ENCODE data around the gene KLHL20.
A peak's percentile ranks its signal among the peaks of the same experiment; 100 is the strongest.
"Not testable (repeated sequence)": the region's sequence is repeated elsewhere in the genome, so short reads cannot be mapped to it uniquely, and the experiment has no call there.

The KLHL20 gene

DNA sequence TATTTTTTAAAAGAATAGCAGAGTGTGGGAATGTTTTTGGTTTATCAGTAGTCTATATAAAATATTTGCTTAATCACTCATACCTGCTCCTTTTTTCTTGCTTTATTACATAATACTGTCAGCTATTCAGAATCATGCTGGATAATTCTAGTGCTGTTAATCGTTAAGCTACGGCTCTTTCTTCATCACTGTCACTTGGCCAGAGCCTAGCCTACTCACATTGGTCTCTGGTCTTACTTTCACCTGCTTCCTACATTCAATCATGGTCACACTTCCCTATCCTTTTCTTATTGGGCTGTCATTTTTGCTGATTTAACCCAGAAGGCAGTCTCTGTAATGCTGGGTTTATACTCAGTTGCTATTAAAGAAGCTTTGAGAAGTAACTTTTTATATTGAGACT, 2.5 kb downstream of the KLHL20 start:
- H3K4me3 Mint-ChIP-seq: no peak overlapping the region
- ATAC-seq (no peak), DNase-seq (ENCODE audit: low spot score in 2 of 2) (no peak)
- peaks cover 23% of the 10 kb centered on the region for H3K4me1 Mint-ChIP-seq
- H3K36me3 Mint-ChIP-seq: peaks cover 28% of the 10 kb centered on the region
- H3K27ac Mint-ChIP-seq: no peak overlapping the region
- H3K9me3 Mint-ChIP-seq: no peaks in the 10 kb centered on the region

DNA sequence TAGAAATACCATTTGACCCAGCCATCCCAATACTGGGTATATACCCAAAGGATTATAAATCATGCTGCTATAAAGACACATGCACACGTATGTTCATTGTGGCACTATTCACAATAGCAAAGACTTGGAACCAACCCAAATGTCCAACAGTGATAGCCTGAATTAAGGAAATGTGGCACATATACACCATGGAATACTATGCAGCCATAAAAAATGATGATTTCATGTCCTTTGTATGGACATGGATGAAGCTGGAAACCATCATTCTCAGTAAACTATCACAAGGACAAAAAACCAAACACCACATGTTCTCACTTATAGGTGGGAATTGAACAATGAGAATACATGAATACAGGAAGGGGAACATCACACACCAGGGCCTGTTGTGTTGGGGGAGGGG, 16.6 kb downstream of the KLHL20 start:
- H3K36me3 Mint-ChIP-seq: peaks cover 37% of the 10 kb centered on the region
- H3K4me1 Mint-ChIP-seq; ATAC-seq; H3K4me3 Mint-ChIP-seq; H3K27ac Mint-ChIP-seq; H3K9me3 Mint-ChIP-seq; DNase-seq (ENCODE audit: low spot score in 2 of 2): not testable (repeated sequence)

DNA sequence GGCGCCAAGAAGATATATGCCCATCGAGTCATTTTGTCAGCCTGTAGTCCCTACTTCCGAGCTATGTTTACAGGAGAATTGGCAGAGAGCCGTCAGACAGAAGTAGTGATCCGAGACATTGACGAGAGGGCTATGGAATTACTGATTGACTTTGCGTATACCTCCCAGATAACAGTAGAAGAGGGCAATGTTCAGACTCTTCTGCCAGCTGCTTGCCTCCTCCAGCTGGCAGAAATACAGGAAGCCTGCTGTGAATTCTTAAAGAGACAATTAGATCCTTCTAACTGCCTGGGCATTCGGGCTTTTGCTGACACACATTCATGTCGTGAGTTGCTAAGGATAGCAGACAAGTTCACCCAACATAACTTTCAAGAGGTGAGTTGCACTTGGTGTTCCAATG, 19.1 kb downstream of the KLHL20 start:
- Mint-ChIP-seq H3K27ac (no peak overlapping the region), H3K4me3 (no peak overlapping the region), H3K36me3 (peaks cover 39% of the 10 kb centered on the region), H3K4me1 (peaks cover 22% of the 10 kb centered on the region), H3K9me3 (no peaks in the 10 kb centered on the region)
- no peak for ATAC-seq
- DNase-seq (ENCODE audit: low spot score in 2 of 2): no peak

DNA sequence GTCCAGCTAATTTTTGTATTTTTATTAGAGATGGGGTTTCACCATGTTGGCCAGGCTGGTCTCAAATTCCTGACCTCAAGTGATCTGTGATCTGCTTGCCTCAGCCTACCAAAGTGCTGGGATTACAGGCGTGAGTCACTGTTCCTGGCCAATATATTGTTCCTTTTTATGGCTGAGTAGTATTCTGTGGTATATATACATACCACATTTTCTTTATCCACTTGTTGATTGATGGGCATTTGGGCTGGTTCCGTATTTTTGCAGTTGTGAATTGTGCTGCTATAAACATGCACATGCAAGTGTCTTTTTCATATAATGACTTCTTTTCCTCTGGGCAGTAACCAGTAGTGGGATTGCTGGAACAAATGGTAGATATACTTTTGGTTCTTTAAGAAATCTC, 21.3 kb downstream of the KLHL20 start:
- peaks cover 29% of the 10 kb centered on the region for H3K4me1 Mint-ChIP-seq
- not testable (repeated sequence) for H3K9me3 Mint-ChIP-seq; H3K27ac Mint-ChIP-seq; DNase-seq (ENCODE audit: low spot score in 2 of 2); H3K4me3 Mint-ChIP-seq; ATAC-seq
- peaks cover 53% of the 10 kb centered on the region for H3K36me3 Mint-ChIP-seq

DNA sequence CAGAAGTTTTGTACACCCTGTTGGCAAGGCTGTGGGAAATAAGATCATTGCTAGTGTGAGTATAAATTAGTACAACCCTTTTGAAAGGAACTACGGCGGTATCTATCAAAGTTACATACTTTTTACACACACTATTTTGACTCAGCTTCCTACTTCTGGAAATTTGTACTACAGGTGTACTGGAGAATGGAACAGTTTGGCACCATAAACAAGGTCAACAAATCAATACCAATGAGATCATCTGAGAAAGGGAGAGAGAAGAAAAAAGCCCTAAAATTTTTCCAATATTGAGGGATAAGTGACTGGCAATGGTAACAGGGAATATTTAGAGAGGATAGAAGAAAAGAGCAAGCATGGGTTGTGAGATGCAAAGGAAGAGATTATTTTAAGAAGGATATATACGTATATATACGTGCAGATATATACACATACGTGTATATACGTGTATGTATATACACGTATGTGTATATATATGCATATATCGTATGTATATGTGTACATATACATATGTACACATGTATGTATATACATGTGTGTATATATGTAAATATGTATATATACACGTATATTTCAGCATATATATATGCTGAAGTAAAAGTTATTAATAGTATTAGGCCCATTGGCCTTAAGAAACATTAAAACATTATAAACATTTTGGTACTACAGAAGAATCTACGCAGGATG, 27.6 kb downstream of the KLHL20 start:
- ATAC-seq: no peak
- no peak overlapping the region for H3K4me3 Mint-ChIP-seq
- H3K4me1 Mint-ChIP-seq: peaks cover 28% of the 10 kb centered on the region
- no peaks in the 10 kb centered on the region for H3K9me3 Mint-ChIP-seq
- DNase-seq (ENCODE audit: low spot score in 2 of 2): no peak
- H3K36me3 Mint-ChIP-seq: peaks cover 48% of the 10 kb centered on the region
- no peak overlapping the region for H3K27ac Mint-ChIP-seq

DNA sequence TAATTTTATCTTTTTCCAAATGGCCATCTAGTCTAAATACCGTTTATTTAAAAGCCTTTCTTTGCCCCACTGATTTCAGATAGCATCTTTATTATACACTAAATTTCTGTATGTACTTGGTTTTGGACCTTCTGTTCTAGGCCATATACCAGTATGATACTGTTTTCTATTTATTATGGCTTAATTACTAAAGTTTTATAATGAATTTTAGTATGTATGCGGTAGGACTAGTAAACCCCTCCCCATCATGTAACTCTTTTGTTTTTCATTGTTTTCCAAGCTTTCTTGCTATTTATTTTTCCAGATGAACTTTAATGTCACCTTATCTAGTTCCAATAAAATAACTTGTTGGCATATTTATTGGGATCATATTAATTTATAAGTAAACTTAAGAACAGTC, 29.9 kb downstream of the KLHL20 start:
- H3K4me3 Mint-ChIP-seq: no peak overlapping the region
- DNase-seq (ENCODE audit: low spot score in 2 of 2) (no peak), ATAC-seq (no peak)
- H3K27ac Mint-ChIP-seq: no peak overlapping the region
- H3K36me3 Mint-ChIP-seq: peaks cover 46% of the 10 kb centered on the region
- no peaks in the 10 kb centered on the region for H3K9me3 Mint-ChIP-seq
- H3K4me1 Mint-ChIP-seq: peaks cover 5% of the 10 kb centered on the region

DNA sequence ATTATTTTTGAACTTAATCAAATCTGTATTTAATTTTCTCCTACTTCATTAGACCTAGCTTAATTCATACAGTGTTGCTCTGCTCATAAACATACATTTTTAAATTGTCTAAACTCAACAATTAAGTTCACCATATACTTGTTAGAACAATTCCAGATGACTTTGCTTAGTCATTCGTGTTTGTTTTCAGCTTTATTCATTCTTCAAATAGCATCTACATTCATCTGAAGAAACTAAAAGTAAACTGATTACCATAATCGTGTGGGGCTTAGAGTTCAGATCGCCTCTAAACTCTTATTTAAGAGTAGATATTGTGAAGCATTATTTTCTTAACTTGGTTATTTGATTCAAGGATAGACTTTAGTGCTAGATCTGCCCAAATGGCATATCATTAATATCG, 34.4 kb downstream of the KLHL20 start:
- H3K4me3 Mint-ChIP-seq: no peak overlapping the region
- H3K27ac Mint-ChIP-seq: no peak overlapping the region
- no peak for ATAC-seq
- no peak for DNase-seq (ENCODE audit: low spot score in 2 of 2)
- peaks cover 51% of the 10 kb centered on the region for H3K36me3 Mint-ChIP-seq
- H3K4me1 Mint-ChIP-seq: peaks cover 5% of the 10 kb centered on the region
- H3K9me3 Mint-ChIP-seq: no peaks in the 10 kb centered on the region

DNA sequence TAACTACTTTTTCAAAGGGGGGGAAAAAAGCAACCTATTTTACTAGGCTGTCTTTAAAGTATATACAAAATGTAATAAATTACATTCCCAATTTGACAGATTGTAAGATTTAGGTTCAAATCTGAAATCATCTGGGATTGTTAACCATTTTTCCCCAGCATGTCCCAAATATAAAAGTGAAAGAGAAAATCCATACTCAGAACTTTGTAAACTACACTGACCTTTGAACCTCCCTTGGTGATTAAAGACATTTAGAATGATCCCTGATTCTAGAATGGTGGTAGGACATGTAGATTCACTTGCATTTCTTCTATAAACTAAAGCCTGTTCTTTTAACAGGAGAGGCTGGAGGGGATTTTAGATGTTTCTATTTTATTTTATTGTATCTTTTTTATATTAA, 39.0 kb downstream of the KLHL20 start:
- Mint-ChIP-seq H3K36me3 (peaks cover 80% of the 10 kb centered on the region), H3K4me1 (no peaks in the 10 kb centered on the region), H3K4me3 (no peak overlapping the region), H3K27ac (no peak overlapping the region), H3K9me3 (no peaks in the 10 kb centered on the region)
- ATAC-seq (no peak), DNase-seq (ENCODE audit: low spot score in 2 of 2) (no peak)

DNA sequence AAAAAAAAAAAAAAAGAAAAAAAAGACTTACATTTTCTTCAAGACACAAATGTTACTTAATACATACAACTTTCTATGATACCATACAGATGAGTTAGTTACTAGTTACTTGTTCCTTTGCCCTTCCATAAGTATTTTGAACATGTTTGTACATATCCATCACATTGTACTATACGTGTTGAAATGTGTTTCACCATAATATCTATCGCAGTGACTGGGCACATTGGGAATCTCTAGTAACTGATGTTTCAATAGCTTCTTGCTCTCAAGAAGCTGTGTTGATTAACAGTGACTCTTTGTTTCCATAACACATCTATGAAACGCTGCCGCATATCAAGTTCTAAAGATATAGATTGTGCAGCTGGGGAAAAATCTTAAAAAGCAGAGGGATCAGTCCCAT, 42.9 kb downstream of the KLHL20 start:
- no peak for DNase-seq (ENCODE audit: low spot score in 2 of 2)
- no peaks in the 10 kb centered on the region for H3K4me1 Mint-ChIP-seq
- no peak overlapping the region for H3K4me3 Mint-ChIP-seq
- peaks cover 80% of the 10 kb centered on the region for H3K36me3 Mint-ChIP-seq
- peaks cover 6% of the 10 kb centered on the region for H3K9me3 Mint-ChIP-seq
- no peak overlapping the region for H3K27ac Mint-ChIP-seq
- no peak for ATAC-seq

DNA sequence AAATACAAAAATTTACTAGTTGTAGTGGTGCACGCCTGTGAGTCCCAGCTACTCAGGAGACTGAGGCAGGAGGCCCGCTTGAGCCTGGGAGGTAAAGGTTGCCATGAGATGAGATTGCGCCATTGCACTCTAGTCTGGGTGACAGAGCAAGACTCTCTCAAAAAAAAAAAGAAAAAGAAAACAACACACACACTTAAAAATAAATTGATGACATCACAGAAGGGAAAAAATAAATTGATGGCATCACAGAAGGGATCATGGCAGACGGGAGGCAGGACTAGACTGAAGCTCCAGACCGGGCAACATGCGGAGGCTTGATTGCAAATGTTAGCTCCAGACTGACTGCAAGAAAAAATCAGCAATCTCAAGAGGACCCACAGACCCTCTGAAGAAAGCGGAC, 43.3 kb downstream of the KLHL20 start:
- H3K4me1 Mint-ChIP-seq: no peaks in the 10 kb centered on the region
- H3K4me3 Mint-ChIP-seq: no peak overlapping the region
- H3K27ac Mint-ChIP-seq: peak overlapping the region; percentile 50
- DNase-seq (ENCODE audit: low spot score in 2 of 2): no peak
- peaks cover 6% of the 10 kb centered on the region for H3K9me3 Mint-ChIP-seq
- H3K36me3 Mint-ChIP-seq: peaks cover 75% of the 10 kb centered on the region
- ATAC-seq: no peak

DNA sequence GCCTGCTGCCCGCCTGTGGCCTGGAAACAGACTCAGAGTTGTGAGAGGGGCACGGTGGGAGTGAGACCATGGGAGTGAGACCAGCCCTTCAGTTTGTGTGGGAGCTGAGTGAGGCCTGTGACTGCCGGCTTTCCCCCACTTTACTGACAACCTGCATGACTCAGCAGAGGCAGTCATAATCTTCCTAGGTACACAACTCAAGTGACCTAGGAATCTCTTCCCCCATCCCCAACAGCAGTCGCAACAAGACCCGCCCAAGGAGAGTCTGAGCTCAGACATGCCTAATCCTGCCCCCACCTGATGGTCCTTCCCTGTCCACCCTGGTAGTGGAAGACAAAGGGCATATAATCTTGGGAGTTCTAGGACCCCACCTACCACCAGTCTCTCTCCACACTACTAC, 44.2 kb downstream of the KLHL20 start:
- Mint-ChIP-seq H3K4me1 (no peaks in the 10 kb centered on the region), H3K36me3 (peaks cover 66% of the 10 kb centered on the region)
- no peak for ATAC-seq

DNA sequence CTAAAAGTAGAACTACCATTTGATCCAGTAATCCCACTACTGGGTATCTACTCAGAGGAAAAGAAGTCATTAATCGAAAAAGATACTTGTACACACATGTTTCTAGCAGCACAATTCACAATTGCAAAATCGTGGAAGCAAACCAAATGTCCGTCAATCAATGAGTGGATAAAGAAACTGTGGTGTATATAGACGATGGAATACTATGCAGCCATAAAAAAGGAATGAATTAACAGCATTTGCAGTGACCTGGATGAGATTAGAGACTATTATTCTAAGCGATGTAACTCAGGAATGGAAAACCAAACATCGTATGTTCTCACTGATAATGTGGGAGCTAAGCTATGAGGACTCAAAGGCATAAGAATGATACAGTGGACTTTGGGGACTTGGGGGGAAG, 49.5 kb downstream of the KLHL20 start:
- H3K36me3 Mint-ChIP-seq: peaks cover 40% of the 10 kb centered on the region
- peaks cover 10% of the 10 kb centered on the region for H3K4me1 Mint-ChIP-seq
- H3K9me3 Mint-ChIP-seq; DNase-seq (ENCODE audit: low spot score in 2 of 2); H3K4me3 Mint-ChIP-seq; H3K27ac Mint-ChIP-seq; ATAC-seq: not testable (repeated sequence)

More for the DNA sequence above, 44.2 kb downstream of the KLHL20 start:
- Mint-ChIP-seq H3K27ac (no peak overlapping the region), H3K9me3 (peaks cover 7% of the 10 kb centered on the region), H3K4me3 (no peak overlapping the region)
- DNase-seq (ENCODE audit: low spot score in 2 of 2): no peak

DNA sequence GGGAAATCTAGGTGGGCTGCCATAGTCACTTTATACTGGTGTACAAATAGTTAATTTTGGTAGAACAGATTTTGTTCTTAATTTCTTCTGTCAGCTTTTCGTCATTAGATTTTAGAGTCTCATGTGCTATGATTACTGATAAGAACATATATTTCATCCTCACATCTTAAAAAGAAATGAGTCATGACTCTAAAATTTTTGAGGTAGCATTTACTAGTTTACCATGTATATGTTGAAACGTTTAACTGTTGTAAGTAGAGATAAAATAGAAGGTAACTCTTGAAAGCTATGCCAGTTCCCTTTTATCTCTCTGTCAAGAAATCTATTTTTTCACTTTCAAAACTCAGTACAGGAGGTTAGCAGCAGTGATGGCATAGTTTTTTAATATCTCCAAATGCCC, 53.4 kb downstream of the KLHL20 start:
- Mint-ChIP-seq H3K9me3 (peaks cover 4% of the 10 kb centered on the region), H3K27ac (peak overlapping the region; percentile 82), H3K36me3 (peaks cover 27% of the 10 kb centered on the region), H3K4me1 (peaks cover 19% of the 10 kb centered on the region), H3K4me3 (no peak overlapping the region)
- ATAC-seq (no peak), DNase-seq (ENCODE audit: low spot score in 2 of 2) (no peak)

DNA sequence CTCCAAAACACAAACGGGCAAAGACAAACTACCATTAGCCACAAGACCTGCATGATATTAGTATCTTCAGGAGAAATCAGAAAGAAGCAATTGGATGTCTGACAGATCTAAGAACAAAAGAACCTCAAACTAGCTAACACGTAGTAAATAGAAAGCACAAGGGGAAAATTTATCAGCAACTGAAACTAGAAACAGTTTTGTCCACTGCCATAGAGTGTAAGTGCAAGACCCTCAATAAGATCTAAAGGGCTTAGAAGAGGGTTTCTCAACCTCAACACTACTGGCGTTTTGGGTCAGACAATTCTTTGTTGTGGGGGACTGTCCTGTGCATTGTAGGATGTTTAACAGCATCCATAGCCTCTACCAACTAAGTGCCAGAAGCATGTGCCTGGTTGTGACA, 54.0 kb downstream of the KLHL20 start:
- H3K27ac Mint-ChIP-seq: peak overlapping the region; percentile 82
- DNase-seq (ENCODE audit: low spot score in 2 of 2) (no peak), ATAC-seq (no peak)
- peaks cover 31% of the 10 kb centered on the region for H3K36me3 Mint-ChIP-seq
- peaks cover 4% of the 10 kb centered on the region for H3K9me3 Mint-ChIP-seq
- H3K4me3 Mint-ChIP-seq: no peak overlapping the region
- peaks cover 19% of the 10 kb centered on the region for H3K4me1 Mint-ChIP-seq

DNA sequence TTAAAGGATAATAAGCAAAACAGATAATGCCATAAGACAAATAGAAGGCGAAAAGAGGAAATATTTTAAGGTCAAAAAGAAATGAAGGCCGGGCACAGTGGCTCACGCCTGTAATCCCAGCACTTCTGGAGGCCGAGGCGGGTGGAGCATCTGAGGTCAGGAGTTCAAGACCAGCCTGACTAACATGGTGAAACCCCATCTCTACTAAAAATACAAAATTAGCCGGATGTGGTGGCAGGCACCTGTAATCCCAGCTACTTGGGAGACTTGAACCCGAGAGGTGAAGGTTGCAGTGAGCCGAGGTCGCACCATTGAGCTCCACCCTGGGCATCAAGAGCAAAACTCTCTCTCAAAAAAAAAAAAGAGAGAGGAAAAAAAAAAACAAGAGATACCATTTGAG, 55.5 kb downstream of the KLHL20 start:
- not testable (repeated sequence) for ATAC-seq; H3K9me3 Mint-ChIP-seq; DNase-seq (ENCODE audit: low spot score in 2 of 2); H3K4me3 Mint-ChIP-seq
- peaks cover 19% of the 10 kb centered on the region for H3K4me1 Mint-ChIP-seq
- H3K27ac Mint-ChIP-seq: peak overlapping the region; percentile 9
- peaks cover 40% of the 10 kb centered on the region for H3K36me3 Mint-ChIP-seq

DNA sequence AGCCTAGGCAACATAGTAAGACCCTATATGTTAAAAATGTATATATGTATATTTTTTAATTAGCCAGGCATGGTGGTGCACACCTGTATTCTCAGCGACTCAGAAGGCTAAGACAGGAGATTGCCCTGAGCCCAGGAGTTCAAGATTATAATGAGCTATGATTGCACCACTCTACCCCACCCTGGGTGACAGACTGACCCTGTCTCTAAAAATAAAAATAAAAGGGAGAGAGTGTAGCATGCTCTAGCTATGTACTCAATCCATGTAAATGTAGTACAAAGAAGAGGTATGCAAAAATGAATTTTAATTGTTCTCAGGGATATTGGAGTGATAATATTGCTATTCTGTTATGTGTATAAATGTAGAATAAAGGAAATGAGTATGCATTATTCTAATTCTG, 56.8 kb downstream of the KLHL20 start:
- no peak for ATAC-seq
- peaks cover 19% of the 10 kb centered on the region for H3K4me1 Mint-ChIP-seq

More for the DNA sequence above, 56.8 kb downstream of the KLHL20 start:
- H3K9me3 Mint-ChIP-seq: no peaks in the 10 kb centered on the region
- no peak overlapping the region for H3K27ac Mint-ChIP-seq
- no peak overlapping the region for H3K4me3 Mint-ChIP-seq
- H3K36me3 Mint-ChIP-seq: peaks cover 45% of the 10 kb centered on the region
- DNase-seq (ENCODE audit: low spot score in 2 of 2): no peak
